DMS114 treated with DMSO at 0.1 percent for 48 hours (cell line): ENCODE measurements around the gene FDCSP.
"Not testable (repeated sequence)": the region's sequence is repeated elsewhere in the genome, so short reads cannot be mapped to it uniquely, and the experiment has no call there.

Source experiments
- DNase-seq: peaks from one replicate; lab custom pipeline; 2025; ENCODE audit not compliant: unreplicated experiment; lab: John Stamatoyannopoulos, UW

Gene FDCSP

GRCh38 chr4:70225824-70226223, at the start of gene FDCSP:
TSS of gene FDCSP (plus strand) at chr4:70226124. CDS start at chr4:70231195, 5,071 bp downstream.
- DNase-seq, result no peak

- no peak for DNase-seq
Measured at GRCh38 chr4:70177090-70177489, 48.8 kb upstream of the FDCSP start.

GRCh38 chr4:70178075-70178660, 47.8 kb upstream of the FDCSP start:
- no peak for DNase-seq

DNA sequence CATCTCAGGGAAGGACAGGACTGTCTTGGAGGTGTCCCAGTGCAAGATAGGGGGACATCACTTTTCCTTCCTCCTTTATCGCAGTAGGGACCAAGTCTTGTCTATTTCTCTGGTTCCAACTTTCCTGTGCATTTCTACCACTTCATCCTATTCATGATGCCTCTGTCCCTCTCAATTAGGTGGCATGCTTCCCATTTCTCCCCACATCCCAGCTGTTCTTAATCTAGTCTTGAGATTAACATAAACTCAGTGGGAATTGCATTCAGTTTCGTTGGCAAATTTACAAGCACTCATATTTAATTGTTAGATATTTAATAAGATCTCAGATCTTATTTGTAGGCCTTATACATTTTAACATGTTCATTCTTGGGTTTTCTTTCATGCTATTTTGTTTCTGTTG, 46.1 kb upstream of the FDCSP start:
- DNase-seq, result no peak

- no peak for DNase-seq
Measured at GRCh38 chr4:70181864-70182263, 44.1 kb upstream of the FDCSP start.

- no peak for DNase-seq
Measured at GRCh38 chr4:70182517-70183167, 43.3 kb upstream of the FDCSP start.

DNA sequence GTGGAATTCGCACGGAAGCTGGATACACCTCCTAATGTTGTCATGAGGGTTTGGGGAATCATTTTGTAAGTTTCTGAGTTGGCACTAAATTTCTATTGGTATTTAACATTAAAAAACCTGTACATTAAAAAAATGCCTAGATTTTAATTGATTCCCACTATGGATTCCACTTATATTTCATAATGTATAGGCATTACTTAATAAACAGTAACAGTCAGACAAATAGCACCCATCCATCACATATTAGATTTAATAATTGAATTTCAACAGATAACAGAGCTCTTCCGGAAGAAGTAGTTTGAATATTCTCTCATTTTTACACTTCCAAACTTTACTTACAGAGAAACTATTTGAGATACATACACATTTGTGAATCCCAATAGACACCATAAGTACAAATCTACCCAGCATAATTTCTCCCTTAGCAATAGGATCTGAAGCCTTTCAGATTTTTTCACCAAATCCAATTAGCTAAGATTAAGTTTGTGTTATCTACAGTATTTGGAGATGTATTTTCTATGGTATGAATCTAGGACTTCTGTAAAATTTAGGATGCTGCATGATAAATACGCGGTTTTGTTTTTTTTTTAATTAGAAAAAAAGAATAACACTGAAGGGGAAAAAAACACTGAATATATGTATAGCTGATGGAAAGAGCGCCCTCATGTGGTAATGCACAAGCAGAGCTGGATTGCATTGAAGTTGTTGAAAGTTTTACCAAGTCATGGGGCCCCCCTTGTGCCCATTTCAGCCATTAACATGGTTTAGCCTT, 42.6 kb upstream of the FDCSP start:
- peak; percentile 20 for DNase-seq

DNA sequence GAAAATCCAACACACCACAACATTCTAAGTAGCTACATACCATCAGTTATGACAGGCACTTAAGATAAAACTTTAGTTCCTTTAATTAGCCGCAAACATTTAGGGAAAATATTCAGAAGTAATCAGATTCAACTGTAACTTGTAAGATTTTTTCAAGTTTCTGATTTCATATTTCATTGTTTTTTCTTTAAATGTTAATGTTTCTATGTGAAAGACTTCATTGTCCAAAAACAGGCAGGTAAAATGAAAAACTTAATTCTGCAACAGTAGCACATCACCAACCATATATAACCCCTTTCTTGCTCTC, 42.0 kb upstream of the FDCSP start:
- DNase-seq, result no peak

DNA sequence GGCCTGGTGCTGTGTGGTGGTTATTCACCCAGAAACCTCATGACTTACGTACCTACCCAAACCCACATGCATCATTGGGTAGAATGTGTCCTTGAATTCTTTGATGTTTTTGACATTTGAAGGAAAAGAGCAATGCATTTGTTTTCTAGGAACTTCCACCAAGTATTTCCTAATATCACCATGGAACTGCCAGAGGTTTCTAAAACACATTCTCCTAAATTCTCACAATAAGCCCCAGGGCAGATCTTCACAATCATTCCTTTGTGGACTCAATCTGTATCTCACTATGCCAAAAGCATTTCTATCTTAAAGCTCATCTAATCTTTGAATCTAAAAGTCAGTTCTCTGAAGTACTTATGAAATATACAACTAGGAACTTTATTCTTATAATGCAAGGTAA, 38.7 kb upstream of the FDCSP start:
- DNase-seq, result no peak

GRCh38 chr4:70190579-70190978, 35.3 kb upstream of the FDCSP start:
- DNase-seq, result no peak

GRCh38 chr4:70191647-70192046, 34.3 kb upstream of the FDCSP start:
- DNase-seq, result no peak

- no peak for DNase-seq
Measured at GRCh38 chr4:70192895-70193294, 33.0 kb upstream of the FDCSP start.

GRCh38 chr4:70195425-70195824, 30.5 kb upstream of the FDCSP start, which contains the start of gene ODAM:
TSS of gene ODAM (plus strand) at chr4:70195725. CDS start at chr4:70196544, 819 bp downstream.
- no peak for DNase-seq

GRCh38 chr4:70196857-70197256, 29.1 kb upstream of the FDCSP start:
- no peak for DNase-seq

- DNase-seq, result no peak
Measured at GRCh38 chr4:70197842-70198241, 28.1 kb upstream of the FDCSP start.

DNA sequence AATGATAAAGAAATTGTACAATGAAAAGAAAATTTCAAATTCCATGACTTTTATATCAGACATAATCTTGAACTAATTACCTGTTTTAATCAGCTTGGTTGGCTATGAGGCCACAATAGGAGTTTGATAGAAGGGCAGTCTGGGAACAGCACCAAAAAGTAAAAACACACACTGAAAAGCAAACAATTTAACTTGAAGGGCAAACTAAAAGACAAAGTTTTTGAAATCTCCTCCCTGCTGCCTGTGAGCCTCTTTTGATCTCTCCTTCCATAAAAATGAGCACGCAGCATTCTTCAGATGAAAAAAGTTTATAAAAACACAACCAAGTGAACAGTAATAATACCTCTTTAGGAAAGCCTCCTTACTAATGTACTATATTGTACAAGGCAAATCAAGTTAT, 22.3 kb upstream of the FDCSP start:
- DNase-seq, result no peak

GRCh38 chr4:70212752-70213151, 13.2 kb upstream of the FDCSP start:
- not testable (repeated sequence) for DNase-seq

- DNase-seq, result not testable (repeated sequence)
Measured at GRCh38 chr4:70216109-70216508, 9.8 kb upstream of the FDCSP start.

GRCh38 chr4:70216550-70216949, 9.4 kb upstream of the FDCSP start:
- not testable (repeated sequence) for DNase-seq

DNA sequence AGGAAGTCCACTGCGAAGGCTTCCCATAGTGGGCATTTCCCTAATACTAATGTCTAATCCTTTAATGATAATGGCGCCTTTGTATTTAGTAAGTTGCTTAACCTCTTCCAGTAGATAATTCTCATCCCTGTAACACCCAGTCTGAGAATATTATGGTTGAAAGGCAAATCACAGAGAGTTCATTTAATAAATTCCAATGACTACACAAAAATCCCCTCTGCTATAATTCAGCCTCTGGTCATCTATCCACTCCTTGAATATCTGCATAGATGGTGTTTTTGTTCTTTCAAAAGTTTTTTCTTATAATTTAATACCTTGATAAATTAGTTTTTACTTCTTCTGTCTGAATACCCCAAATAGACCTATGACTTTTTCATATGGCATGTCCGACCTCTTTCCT, 4.5 kb upstream of the FDCSP start:
- not testable (repeated sequence) for DNase-seq

GRCh38 chr4:70221818-70222217, 4.1 kb upstream of the FDCSP start:
- not testable (repeated sequence) for DNase-seq

DNA sequence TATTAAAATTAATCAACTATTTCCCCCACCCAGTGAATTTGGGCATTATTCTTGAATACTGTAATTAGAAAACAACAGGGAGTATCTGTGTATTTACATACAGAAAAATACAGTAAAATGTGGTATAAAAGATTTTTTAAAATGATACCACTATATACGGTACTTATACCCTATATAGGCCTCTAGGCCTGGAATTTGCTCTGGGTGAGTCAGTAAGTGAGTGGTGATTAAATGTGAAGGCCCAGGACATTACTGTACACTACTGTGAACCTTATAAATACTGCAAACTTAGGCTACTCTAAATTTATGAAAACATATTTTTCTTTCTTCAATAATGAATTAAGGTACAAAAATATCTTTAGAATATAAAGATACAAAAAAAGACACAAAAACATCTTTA, 10.2 kb downstream of the FDCSP start:
- DNase-seq, result no peak
